ENCODE measurements around the gene ERCC6. TPM values are rescaled to one million over a fixed set of nuclear protein-coding genes. Genes with fewer than 3 reads are reported as not detected.
A peak's percentile ranks its signal among the peaks of the same experiment; 100 is the strongest.

The ERCC6 gene
- total RNA-seq, 1 donor: 54.3 TPM

DNA sequence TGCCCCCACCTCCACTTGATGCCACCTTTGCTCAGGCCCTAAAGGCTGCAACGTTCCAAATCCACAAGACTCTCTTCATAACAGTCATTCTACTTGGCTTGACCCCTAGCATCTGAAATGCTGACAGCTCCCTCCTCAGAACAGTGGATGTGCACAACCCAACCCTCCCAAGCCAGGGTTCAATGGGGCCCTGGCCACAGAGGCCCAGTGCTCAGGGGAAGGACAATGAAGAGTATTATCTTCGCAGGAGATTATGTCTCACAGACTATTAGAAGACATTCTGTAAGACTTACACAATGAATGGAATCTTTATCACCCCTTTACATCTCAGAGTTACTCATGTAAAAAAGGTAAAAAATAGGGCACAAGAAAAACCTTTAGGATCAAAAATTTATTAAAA is 20.4 kb downstream of the ERCC6 start:
- Histone ChIP-seq H3K4me3 (ENCODE audit: insufficient read depth, low read length) (no peak overlapping the region), H3K79me2 (ENCODE audit: insufficient read depth, low read length) (peaks cover 91% of the 10 kb centered on the region), H3K36me3 (ENCODE audit: insufficient read depth, low read length) (peaks cover 61% of the 10 kb centered on the region), H3K27me3 (ENCODE audit: insufficient read depth, low read length) (no peaks in the 10 kb centered on the region), H3K4me2 (ENCODE audit: insufficient read depth, low read length) (no peak overlapping the region), H3K4me1 (ENCODE audit: insufficient read depth, low read length) (no peaks in the 10 kb centered on the region), H3K27ac (ENCODE audit: low read depth, low read length) (no peak overlapping the region), H4K20me1 (ENCODE audit: insufficient read depth, low read length) (peaks cover 38% of the 10 kb centered on the region), H2AFZ (ENCODE audit: low read length) (no peak overlapping the region), H3K9me3 (ENCODE audit: low read depth, low read length) (no peaks in the 10 kb centered on the region)
- TF ChIP-seq, protein P1, sequence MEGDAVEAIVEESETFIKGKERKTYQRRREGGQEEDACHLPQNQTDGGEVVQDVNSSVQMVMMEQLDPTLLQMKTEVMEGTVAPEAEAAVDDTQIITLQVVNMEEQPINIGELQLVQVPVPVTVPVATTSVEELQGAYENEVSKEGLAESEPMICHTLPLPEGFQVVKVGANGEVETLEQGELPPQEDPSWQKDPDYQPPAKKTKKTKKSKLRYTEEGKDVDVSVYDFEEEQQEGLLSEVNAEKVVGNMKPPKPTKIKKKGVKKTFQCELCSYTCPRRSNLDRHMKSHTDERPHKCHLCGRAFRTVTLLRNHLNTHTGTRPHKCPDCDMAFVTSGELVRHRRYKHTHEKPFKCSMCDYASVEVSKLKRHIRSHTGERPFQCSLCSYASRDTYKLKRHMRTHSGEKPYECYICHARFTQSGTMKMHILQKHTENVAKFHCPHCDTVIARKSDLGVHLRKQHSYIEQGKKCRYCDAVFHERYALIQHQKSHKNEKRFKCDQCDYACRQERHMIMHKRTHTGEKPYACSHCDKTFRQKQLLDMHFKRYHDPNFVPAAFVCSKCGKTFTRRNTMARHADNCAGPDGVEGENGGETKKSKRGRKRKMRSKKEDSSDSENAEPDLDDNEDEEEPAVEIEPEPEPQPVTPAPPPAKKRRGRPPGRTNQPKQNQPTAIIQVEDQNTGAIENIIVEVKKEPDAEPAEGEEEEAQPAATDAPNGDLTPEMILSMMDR (IDR thresholded peaks at IDR 0.05; ENCODE audit: extremely low read depth, low read depth, low read length): no peak
- DNase-seq (ENCODE audit: insufficient read length, low spot score, missing footprints): no peak

DNA sequence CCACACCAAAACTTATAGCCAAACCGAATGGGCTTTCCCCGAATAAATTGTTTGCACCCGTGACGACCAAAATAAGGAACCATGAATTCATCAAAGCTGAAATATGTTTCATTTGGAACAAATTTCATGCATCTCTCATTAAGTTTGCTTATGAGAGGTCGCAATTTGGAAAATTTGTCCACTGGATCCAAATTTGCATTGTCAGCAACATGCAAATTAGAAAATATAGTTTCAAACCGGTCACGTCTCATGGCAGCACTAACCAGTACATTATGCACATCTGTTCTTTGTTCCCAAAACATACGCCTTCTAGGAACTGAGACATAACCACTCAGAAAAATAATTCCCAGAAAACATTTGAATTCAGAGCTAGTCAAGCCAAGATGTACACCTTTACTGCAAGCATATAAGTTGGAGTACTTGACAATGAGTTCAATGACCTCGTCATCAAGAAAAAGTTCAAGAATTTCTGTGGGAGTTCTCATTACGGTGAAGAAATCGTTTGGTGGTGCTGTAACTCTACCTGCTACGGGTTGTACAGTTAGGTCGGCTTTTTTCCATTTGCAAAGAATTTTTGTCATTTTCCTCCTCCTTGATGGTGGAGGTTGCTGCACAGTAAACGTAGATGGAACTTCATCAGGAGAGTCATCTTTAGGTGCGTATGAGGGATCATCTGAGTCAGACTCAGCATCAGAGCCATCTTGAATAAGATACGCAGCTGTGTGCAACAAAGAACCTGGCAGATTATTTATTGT is 22.5 kb downstream of the ERCC6 start:
- H2AFZ ChIP-seq (ENCODE audit: low read length): no peak overlapping the region
- DNase-seq (ENCODE audit: insufficient read length, low spot score, missing footprints): no peak
- H3K9me3 ChIP-seq (ENCODE audit: low read depth, low read length): no peaks in the 10 kb centered on the region
- TF ChIP-seq, protein P1 (IDR thresholded peaks at IDR 0.05; ENCODE audit: extremely low read depth, low read depth, low read length): no peak
- no peaks in the 10 kb centered on the region for H3K27me3 ChIP-seq (ENCODE audit: insufficient read depth, low read length)
- H3K36me3 ChIP-seq (ENCODE audit: insufficient read depth, low read length): peaks cover 50% of the 10 kb centered on the region
- no peak overlapping the region for H3K4me3 ChIP-seq (ENCODE audit: insufficient read depth, low read length)
- H3K4me1 ChIP-seq (ENCODE audit: insufficient read depth, low read length): no peaks in the 10 kb centered on the region
- no peak overlapping the region for H3K27ac ChIP-seq (ENCODE audit: low read depth, low read length)
- peaks cover 37% of the 10 kb centered on the region for H4K20me1 ChIP-seq (ENCODE audit: insufficient read depth, low read length)
- H3K79me2 ChIP-seq (ENCODE audit: insufficient read depth, low read length): peaks cover 88% of the 10 kb centered on the region
- H3K4me2 ChIP-seq (ENCODE audit: insufficient read depth, low read length): no peak overlapping the region

DNA sequence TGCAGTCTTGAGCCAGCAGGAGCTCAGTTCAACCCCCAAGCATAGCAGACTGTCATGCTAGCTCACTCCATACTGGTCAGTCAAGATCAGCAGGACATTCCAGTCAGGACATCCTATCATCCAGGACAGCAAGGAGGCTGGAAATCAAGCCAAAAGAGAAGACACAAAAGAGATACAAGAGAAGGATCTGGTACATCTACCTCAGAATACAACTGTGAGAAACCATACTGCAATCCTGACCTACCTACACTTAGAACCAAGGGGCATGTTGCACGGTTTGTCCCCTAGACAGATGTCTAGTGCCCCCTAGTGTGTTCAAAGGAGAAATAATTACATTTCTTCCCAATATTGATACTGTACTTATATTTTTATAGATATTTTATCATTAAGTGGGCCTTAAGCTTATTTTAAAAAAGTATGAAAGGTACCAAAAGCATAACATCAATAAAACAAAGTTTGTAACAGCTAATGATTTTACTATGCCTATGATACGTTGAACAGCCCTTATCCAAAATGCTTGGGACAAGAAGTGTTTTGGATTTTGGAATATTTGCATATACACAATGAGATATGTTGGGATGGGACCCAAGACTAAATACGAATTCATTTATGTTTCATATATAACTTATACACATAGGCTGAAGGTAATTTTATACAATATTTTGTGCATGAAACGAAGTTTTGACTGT is 26.7 kb downstream of the ERCC6 start:
- Histone ChIP-seq H3K79me2 (ENCODE audit: insufficient read depth, low read length) (peaks cover 85% of the 10 kb centered on the region), H3K4me1 (ENCODE audit: insufficient read depth, low read length) (no peaks in the 10 kb centered on the region), H3K27ac (ENCODE audit: low read depth, low read length) (no peak overlapping the region), H4K20me1 (ENCODE audit: insufficient read depth, low read length) (peaks cover 31% of the 10 kb centered on the region), H3K9me3 (ENCODE audit: low read depth, low read length) (no peaks in the 10 kb centered on the region), H2AFZ (ENCODE audit: low read length) (no peak overlapping the region), H3K36me3 (ENCODE audit: insufficient read depth, low read length) (peaks cover 36% of the 10 kb centered on the region), H3K27me3 (ENCODE audit: insufficient read depth, low read length) (no peaks in the 10 kb centered on the region), H3K4me3 (ENCODE audit: insufficient read depth, low read length) (no peak overlapping the region), H3K4me2 (ENCODE audit: insufficient read depth, low read length) (no peak overlapping the region)
- no peak for DNase-seq (ENCODE audit: insufficient read length, low spot score, missing footprints)
- TF ChIP-seq, protein P1 (IDR thresholded peaks at IDR 0.05; ENCODE audit: extremely low read depth, low read depth, low read length): peak; percentile 71

DNA sequence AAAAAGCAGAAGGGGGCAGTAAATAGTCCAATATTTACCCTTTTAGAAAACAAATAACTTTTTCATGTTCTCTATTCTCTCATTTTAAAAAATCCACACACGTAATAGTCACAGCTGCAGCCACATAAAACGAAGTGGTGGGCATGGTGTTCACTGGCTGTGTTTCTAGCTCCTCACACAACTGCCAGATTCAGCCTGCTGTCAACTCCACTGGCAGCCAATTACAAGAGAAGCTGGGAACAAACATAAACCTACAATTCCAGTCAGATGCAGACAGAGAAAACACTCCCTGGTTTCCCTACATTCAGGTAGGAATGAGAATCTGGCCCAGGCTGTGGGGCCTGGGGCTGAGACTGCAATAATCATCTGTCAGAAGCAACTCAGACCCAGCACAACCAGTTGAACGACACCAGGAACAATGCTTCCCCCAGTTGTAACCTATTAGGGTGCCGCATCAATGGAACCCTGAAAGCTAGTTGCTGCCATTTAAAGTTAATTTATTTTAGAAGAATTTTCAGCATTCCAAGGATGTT is 29.1 kb downstream of the ERCC6 start:
- no peaks in the 10 kb centered on the region for H3K4me1 ChIP-seq (ENCODE audit: insufficient read depth, low read length)
- no peaks in the 10 kb centered on the region for H3K9me3 ChIP-seq (ENCODE audit: low read depth, low read length)
- H3K27me3 ChIP-seq (ENCODE audit: insufficient read depth, low read length): no peaks in the 10 kb centered on the region
- TF ChIP-seq, protein P1 (IDR thresholded peaks at IDR 0.05; ENCODE audit: extremely low read depth, low read depth, low read length): no peak
- H2AFZ ChIP-seq (ENCODE audit: low read length): no peak overlapping the region
- H3K79me2 ChIP-seq (ENCODE audit: insufficient read depth, low read length): peaks cover 70% of the 10 kb centered on the region
- no peak overlapping the region for H3K4me3 ChIP-seq (ENCODE audit: insufficient read depth, low read length)
- H3K27ac ChIP-seq (ENCODE audit: low read depth, low read length): no peak overlapping the region
- DNase-seq (ENCODE audit: insufficient read length, low spot score, missing footprints): no peak
- no peak overlapping the region for H3K4me2 ChIP-seq (ENCODE audit: insufficient read depth, low read length)
- H4K20me1 ChIP-seq (ENCODE audit: insufficient read depth, low read length): peaks cover 29% of the 10 kb centered on the region
- peaks cover 16% of the 10 kb centered on the region for H3K36me3 ChIP-seq (ENCODE audit: insufficient read depth, low read length)

All from osteoblast (primary cell).